Mesenchymal stem cell (in vitro differentiated cells and primary cell): ENCODE results near the gene IFNGR2.

Experiments used
- DNase-seq: peaks from one replicate; pipeline ENCODE4 v3.0.0-alpha.2; 2013
- H2AFZ ChIP-seq: one replicate; pipeline ENCODE4 v1.6.1; 2013; ENCODE audit warnings: low read depth, mild to moderate bottlenecking, control low read depth, inconsistent platforms, low read length, moderate library complexity
- H2AK5ac ChIP-seq: 2 replicates; pipeline ENCODE4 v1.6.1; 2013; ENCODE audit warnings: low read length, moderate library complexity, mild to moderate bottlenecking, inconsistent platforms; ENCODE audit not compliant: severe bottlenecking
- H2BK120ac ChIP-seq: one replicate; pipeline ENCODE4 v1.6.1; 2013; ENCODE audit warnings: low read depth, mild to moderate bottlenecking, inconsistent platforms, low read length, moderate library complexity
- H2BK12ac ChIP-seq, 2 experiments: one replicate each; pipeline ENCODE4 v1.6.1; 2013; ENCODE audit warnings: inconsistent platforms in 2 of 2, low read length in 2 of 2, mild to moderate bottlenecking in 2 of 2, moderate library complexity in 2 of 2, control low read depth in 1 of 2
- H2BK15ac ChIP-seq: one replicate; pipeline ENCODE4 v1.6.1; 2013; ENCODE audit warnings: mild to moderate bottlenecking, low read depth, inconsistent platforms; ENCODE audit not compliant: poor library complexity, severe bottlenecking
- H2BK5ac ChIP-seq: 2 replicates; pipeline ENCODE4 v1.6.1; 2013; ENCODE audit warnings: low read depth, mild to moderate bottlenecking, low read length, control low read depth, inconsistent platforms; ENCODE audit not compliant: poor library complexity, severe bottlenecking
- H3K14ac ChIP-seq, 2 experiments: one replicate each; pipeline ENCODE4 v1.6.1; 2013; ENCODE audit warnings: inconsistent platforms in 2 of 2, low read length in 2 of 2, control low read depth in 1 of 2, mild to moderate bottlenecking in 1 of 2, moderate library complexity in 1 of 2
- H3K18ac ChIP-seq, 2 experiments: one replicate each; pipeline ENCODE4 v1.6.1; 2013; ENCODE audit warnings: inconsistent platforms in 2 of 2, low read length in 2 of 2, control low read depth in 1 of 2, low read depth in 1 of 2, mild to moderate bottlenecking in 1 of 2
- H3K23ac ChIP-seq, 2 experiments: one replicate each; pipeline ENCODE4 v1.6.1; 2013; ENCODE audit warnings: inconsistent platforms in 2 of 2, low read length in 2 of 2, mild to moderate bottlenecking in 2 of 2, moderate library complexity in 2 of 2, control low read depth in 1 of 2
- H3K27ac ChIP-seq: 2 replicates; pipeline ENCODE4 v1.5.1; 2013; ENCODE audit warnings: mild to moderate bottlenecking, moderate library complexity, low read length, control low read depth, inconsistent platforms; ENCODE audit not compliant: poor library complexity, severe bottlenecking
- H3K27me3 ChIP-seq, 2 experiments: 2 replicates each; pipeline versions ENCODE4 v1.6.1 to v1.7.0; 2013; ENCODE audit warnings: low read length in 2 of 2, mild to moderate bottlenecking in 2 of 2, moderate library complexity in 2 of 2, control low read depth in 1 of 2, inconsistent platforms in 1 of 2; ENCODE audit not compliant: control insufficient read depth in 1 of 2, insufficient read depth in 1 of 2
- H3K36me3 ChIP-seq, 2 experiments: 2 replicates each; pipeline versions ENCODE4 v1.6.1 to v1.7.0; 2013; ENCODE audit warnings: low read length in 2 of 2, control low read depth in 1 of 2, inconsistent platforms in 1 of 2, low read depth in 1 of 2, mild to moderate bottlenecking in 1 of 2; ENCODE audit not compliant: insufficient read depth in 2 of 2, control insufficient read depth in 1 of 2
- H3K4ac ChIP-seq, 2 experiments: one replicate each; pipeline ENCODE4 v1.6.1; 2013; ENCODE audit warnings: inconsistent platforms in 2 of 2, low read length in 2 of 2, mild to moderate bottlenecking in 2 of 2, moderate library complexity in 2 of 2, control low read depth in 1 of 2, low read depth in 1 of 2
- H3K4me1 ChIP-seq: 2 replicates; pipeline ENCODE4 v1.6.1; 2013; ENCODE audit warnings: low read depth, low read length, control low read depth; ENCODE audit not compliant: control insufficient read depth, insufficient read depth
- H3K4me2 ChIP-seq: 2 replicates; pipeline ENCODE4 v1.6.1; 2013; ENCODE audit warnings: low read length, mild to moderate bottlenecking, inconsistent platforms; ENCODE audit not compliant: poor library complexity, severe bottlenecking
- H3K4me3 ChIP-seq, 2 experiments: 2 replicates each; pipeline versions ENCODE4 v1.5.1 to v1.7.0; 2013; ENCODE audit warnings: low read length in 2 of 2, mild to moderate bottlenecking in 2 of 2, control low read depth in 1 of 2, low read depth in 1 of 2; ENCODE audit not compliant: insufficient read depth in 1 of 2
- H3K79me1 ChIP-seq: replicated peaks from 2 replicates; pipeline ENCODE4 v1.6.1; 2013; ENCODE audit warnings: mild to moderate bottlenecking, control low read depth, low read length, inconsistent platforms; ENCODE audit not compliant: poor library complexity, severe bottlenecking
- H3K9ac ChIP-seq: 2 replicates; pipeline ENCODE4 v1.7.0; 2013; ENCODE audit warnings: mild to moderate bottlenecking, low read length, moderate library complexity
- H3K9me3 ChIP-seq: 2 replicates; pipeline ENCODE4 v1.7.0; 2013; ENCODE audit warnings: mild to moderate bottlenecking, low read length; ENCODE audit not compliant: control insufficient read depth
- H4K8ac ChIP-seq: one replicate; pipeline ENCODE4 v1.6.1; 2013; ENCODE audit warnings: inconsistent platforms, mild to moderate bottlenecking, low read length, moderate library complexity
- H4K91ac ChIP-seq: one replicate; pipeline ENCODE4 v1.6.1; 2013; ENCODE audit warnings: mild to moderate bottlenecking, low read length, inconsistent platforms
- WGBS: methylation state at CpG from one replicate; pipeline ENCODE4 v1.1.7; 2013; ENCODE audit warnings: mixed read lengths; 5-methylcytosine and 5-hydroxymethylcytosine counted together

IFNGR2 gene

GRCh38 chr21:33372582-33372981 is 30.6 kb upstream of the IFNGR2 start:
- 95% methylated on average over 11 of the region's 12 CpGs for WGBS
- Histone ChIP-seq H4K8ac (no peak overlapping the region), H3K23ac (no peak overlapping the region), H3K4me3 (no peak overlapping the region), H3K79me1 (no peaks in the 10 kb centered on the region), H2BK12ac (no peak overlapping the region), H3K4me2 (no peak overlapping the region), H3K9me3 (peaks cover 24% of the 10 kb centered on the region), H2BK120ac (no peak overlapping the region), H3K36me3 (no peaks in the 10 kb centered on the region), H3K4ac (no peak overlapping the region), H3K27me3 (peaks cover 0 to 9% of the 10 kb centered on the region in 2 experiments), H4K91ac (no peak overlapping the region), H3K14ac (no peak overlapping the region), H2BK5ac (no peak overlapping the region), H2AK5ac (no peak overlapping the region), H2AFZ (no peak overlapping the region), H3K18ac (no peak overlapping the region), H2BK15ac (no peak overlapping the region), H3K4me1 (peaks cover 2% of the 10 kb centered on the region), H3K27ac (no peak overlapping the region), H3K9ac (no peak overlapping the region)
- DNase-seq, result no peak

GRCh38 chr21:33373451-33373850 is 29.8 kb upstream of the IFNGR2 start:
- Histone ChIP-seq H3K4ac (no peak overlapping the region), H3K79me1 (no peaks in the 10 kb centered on the region), H3K9me3 (peaks cover 17% of the 10 kb centered on the region), H4K8ac (no peak overlapping the region), H3K27ac (no peak overlapping the region), H3K18ac (no peak overlapping the region), H2AK5ac (no peak overlapping the region), H2BK120ac (no peak overlapping the region), H4K91ac (no peak overlapping the region), H3K4me2 (no peak overlapping the region), H3K27me3 (peaks cover 0 to 11% of the 10 kb centered on the region in 2 experiments), H2BK12ac (peak overlapping the region in 1 of 2 experiments; percentile 54), H3K36me3 (no peaks in the 10 kb centered on the region), H3K4me1 (peaks cover 2% of the 10 kb centered on the region), H3K4me3 (no peak overlapping the region), H3K14ac (no peak overlapping the region), H2AFZ (peak overlapping the region; percentile 51), H2BK15ac (no peak overlapping the region), H2BK5ac (no peak overlapping the region), H3K9ac (no peak overlapping the region), H3K23ac (no peak overlapping the region)
- no peak for DNase-seq
- WGBS, result 100% methylated on average over 2 of the region's 2 CpGs

GRCh38 chr21:33374080-33374449 is 29.1 kb upstream of the IFNGR2 start:
- no peaks in the 10 kb centered on the region for H3K36me3 ChIP-seq
- peaks cover 14% of the 10 kb centered on the region for H3K9me3 ChIP-seq
- H3K27ac ChIP-seq, result no peak overlapping the region
- 80% methylated on average over 2 of the region's 2 CpGs for WGBS
- H2BK120ac ChIP-seq, result no peak overlapping the region
- no peak overlapping the region for H2BK15ac ChIP-seq
- H3K4me1 ChIP-seq, result peaks cover 2% of the 10 kb centered on the region
- H3K9ac ChIP-seq, result peak overlapping the region; percentile 26
- no peak overlapping the region for H4K91ac ChIP-seq
- no peak overlapping the region for H4K8ac ChIP-seq
- H3K79me1 ChIP-seq, result no peaks in the 10 kb centered on the region
- no peak overlapping the region for H2BK12ac ChIP-seq
- H3K4ac ChIP-seq, result no peak overlapping the region
- no peak overlapping the region for H3K23ac ChIP-seq
- peaks cover 0 to 11% of the 10 kb centered on the region in 2 experiments for H3K27me3 ChIP-seq
- DNase-seq, result no peak
- no peak overlapping the region for H3K4me2 ChIP-seq
- H3K14ac ChIP-seq, result no peak overlapping the region
- no peak overlapping the region for H3K4me3 ChIP-seq
- H2AFZ ChIP-seq, result no peak overlapping the region
- H2BK5ac ChIP-seq, result no peak overlapping the region
- H3K18ac ChIP-seq, result no peak overlapping the region
- H2AK5ac ChIP-seq, result no peak overlapping the region

GRCh38 chr21:33374450-33375096 is 28.6 kb upstream of the IFNGR2 start:
- Histone ChIP-seq H3K27me3 (peaks cover 0 to 11% of the 10 kb centered on the region in 2 experiments), H3K4me1 (peaks cover 2% of the 10 kb centered on the region), H3K36me3 (no peaks in the 10 kb centered on the region), H2AK5ac (no peak overlapping the region), H3K9me3 (peaks cover 11% of the 10 kb centered on the region), H4K8ac (no peak overlapping the region), H4K91ac (no peak overlapping the region), H3K23ac (no peak overlapping the region), H3K4ac (no peak overlapping the region), H3K27ac (no peak overlapping the region), H3K4me2 (no peak overlapping the region), H2BK120ac (no peak overlapping the region), H3K4me3 (no peak overlapping the region), H3K18ac (no peak overlapping the region), H3K9ac (peak overlapping the region; percentile 26), H2BK5ac (no peak overlapping the region), H3K14ac (no peak overlapping the region), H2BK15ac (no peak overlapping the region), H2AFZ (no peak overlapping the region), H2BK12ac (no peak overlapping the region), H3K79me1 (no peaks in the 10 kb centered on the region)
- peak; percentile 46 for DNase-seq
- 53% methylated on average over 3 of the region's 4 CpGs for WGBS
